MM.1S (cell line): ENCODE data around the gene UBAC2.

Source experiments
- EZH2 ChIP-seq: fragments of 300-600 bp; sonication (generic); optimal IDR thresholded peaks from 2 replicates; pipeline ENCODE3; 2017; ENCODE audit warnings: low read depth, mild to moderate bottlenecking, antibody characterized with exemption, low read length, mixed read lengths
- TF ChIP-seq, protein P1 (sequence below): fragments of 300-600 bp; sonication (generic); IDR thresholded peaks from 2 replicates; pipeline ENCODE4 v1.5.1; 2016; ENCODE audit warnings: antibody characterized with exemption, low read length, mixed read lengths

GRCh38 chr13:99310382-99311031, 109.9 kb downstream of the UBAC2 start:
- TF ChIP-seq, protein P1, sequence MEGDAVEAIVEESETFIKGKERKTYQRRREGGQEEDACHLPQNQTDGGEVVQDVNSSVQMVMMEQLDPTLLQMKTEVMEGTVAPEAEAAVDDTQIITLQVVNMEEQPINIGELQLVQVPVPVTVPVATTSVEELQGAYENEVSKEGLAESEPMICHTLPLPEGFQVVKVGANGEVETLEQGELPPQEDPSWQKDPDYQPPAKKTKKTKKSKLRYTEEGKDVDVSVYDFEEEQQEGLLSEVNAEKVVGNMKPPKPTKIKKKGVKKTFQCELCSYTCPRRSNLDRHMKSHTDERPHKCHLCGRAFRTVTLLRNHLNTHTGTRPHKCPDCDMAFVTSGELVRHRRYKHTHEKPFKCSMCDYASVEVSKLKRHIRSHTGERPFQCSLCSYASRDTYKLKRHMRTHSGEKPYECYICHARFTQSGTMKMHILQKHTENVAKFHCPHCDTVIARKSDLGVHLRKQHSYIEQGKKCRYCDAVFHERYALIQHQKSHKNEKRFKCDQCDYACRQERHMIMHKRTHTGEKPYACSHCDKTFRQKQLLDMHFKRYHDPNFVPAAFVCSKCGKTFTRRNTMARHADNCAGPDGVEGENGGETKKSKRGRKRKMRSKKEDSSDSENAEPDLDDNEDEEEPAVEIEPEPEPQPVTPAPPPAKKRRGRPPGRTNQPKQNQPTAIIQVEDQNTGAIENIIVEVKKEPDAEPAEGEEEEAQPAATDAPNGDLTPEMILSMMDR: no peak
- TF ChIP-seq EZH2: no peak
